ENCODE data around the gene TTC3.

TTC3 gene

GRCh38 chr21:37146320-37147235 is 73.5 kb downstream of the TTC3 start (continued):
- TF ChIP-seq ZNF596 (tag by site-specific recombination; IDR thresholded peaks at IDR 0.05) (no peak), ZBTB20 (tag by site-specific recombination; IDR thresholded peaks at IDR 0.05) (no peak), KLF8 (tag by site-specific recombination; IDR thresholded peaks at IDR 0.05) (0 out of 2 replicates have a peak, but pooled peaks have one; percentile 29), ZBTB11 (tag by site-specific recombination; conservative IDR thresholded peaks at IDR 0.05; ENCODE audit: low read depth) (no peak), ZNF664 (tag by site-specific recombination; IDR thresholded peaks at IDR 0.05) (no peak), ZNF558 (tag by site-specific recombination; IDR thresholded peaks at IDR 0.05) (no peak), ZNF514 (tag by site-specific recombination; IDR thresholded peaks at IDR 0.05) (no peak), IKZF3 (tag by site-specific recombination; IDR thresholded peaks at IDR 0.05) (0 out of 2 replicates have a peak, but pooled peaks have one; percentile 29), ZNF37A (tag by site-specific recombination; IDR thresholded peaks at IDR 0.05) (no peak), ZNF529 (tag by site-specific recombination; IDR thresholded peaks at IDR 0.05; ENCODE audit: insufficient replicate concordance) (no peak), ZNF404 (tag by site-specific recombination; IDR thresholded peaks at IDR 0.05) (no peak), OSR2 (tag by site-specific recombination; IDR thresholded peaks at IDR 0.05) (peak; percentile 69), ZNF394 (tag by site-specific recombination; IDR thresholded peaks at IDR 0.05; ENCODE audit: borderline replicate concordance) (no peak), ZNF10 (tag by site-specific recombination; IDR thresholded peaks at IDR 0.05) (no peak), ZNF350 (tag by site-specific recombination; IDR thresholded peaks at IDR 0.05) (no peak), HOXD13 (CRISPR knock-in tag; IDR thresholded peaks at IDR 0.05; ENCODE audit: borderline replicate concordance) (no peak), ZNF433 (tag by site-specific recombination; IDR thresholded peaks at IDR 0.05; ENCODE audit: low read depth) (no peak), ZNF670 (tag by site-specific recombination; IDR thresholded peaks at IDR 0.05; ENCODE audit: low read depth) (no peak), PRDM2 (tag by site-specific recombination; IDR thresholded peaks at IDR 0.05; ENCODE audit: borderline replicate concordance) (no peak), HOXA7 (CRISPR knock-in tag; IDR thresholded peaks at IDR 0.05; ENCODE audit: borderline replicate concordance) (no peak)
